H9 (cell line): ENCODE data around the gene WDR7. TPM values are rescaled to one million over a fixed set of nuclear protein-coding genes. Genes with fewer than 3 reads are reported as not detected.

ENCODE experiments used
- DNase-seq: peaks from one replicate; pipeline ENCODE4 v3.0.0-alpha.2; 2017
- H2AFZ ChIP-seq: one replicate; pipeline ENCODE4 v1.6.1; 2013; ENCODE audit warnings: mild to moderate bottlenecking, low read length, control low read depth, moderate library complexity
- H2AK5ac ChIP-seq: 2 replicates; pipeline ENCODE4 v1.6.1; 2013; ENCODE audit warnings: low read length, control low read depth, mixed read lengths; ENCODE audit not compliant: insufficient read length
- H2BK120ac ChIP-seq: one replicate; pipeline ENCODE4 v1.6.1; 2013; ENCODE audit warnings: low read depth, mild to moderate bottlenecking, low read length, control low read depth, inconsistent platforms; ENCODE audit not compliant: poor library complexity, severe bottlenecking
- H2BK12ac ChIP-seq: 2 replicates; pipeline ENCODE4 v1.6.1; 2013; ENCODE audit warnings: low read length, control low read depth, mixed read lengths, low read depth; ENCODE audit not compliant: insufficient read length
- H2BK15ac ChIP-seq: 2 replicates; pipeline ENCODE4 v1.6.1; 2013; ENCODE audit warnings: low read depth, low read length, control low read depth
- H2BK20ac ChIP-seq: one replicate; pipeline ENCODE4 v1.6.1; 2013; ENCODE audit warnings: low read depth, mild to moderate bottlenecking, low read length, control low read depth, inconsistent platforms; ENCODE audit not compliant: poor library complexity, severe bottlenecking
- H2BK5ac ChIP-seq: 2 replicates; pipeline ENCODE4 v1.6.1; 2013; ENCODE audit warnings: low read length, control low read depth, mixed read lengths; ENCODE audit not compliant: insufficient read length
- H3K14ac ChIP-seq: 2 replicates; pipeline ENCODE4 v1.6.1; 2013; ENCODE audit warnings: low read length, control low read depth; ENCODE audit not compliant: insufficient read depth
- H3K18ac ChIP-seq: 2 replicates; pipeline ENCODE4 v1.6.1; 2013; ENCODE audit warnings: low read depth, mild to moderate bottlenecking, mixed read lengths, low read length, control low read depth; ENCODE audit not compliant: insufficient read length
- H3K23ac ChIP-seq: 2 replicates; pipeline ENCODE4 v1.6.1; 2013; ENCODE audit warnings: low read length, control low read depth, mixed read lengths, low read depth; ENCODE audit not compliant: insufficient read length
- H3K23me2 ChIP-seq: 2 replicates; pipeline ENCODE4 v1.6.1; 2013; ENCODE audit warnings: low read depth, mild to moderate bottlenecking, mixed read lengths, low read length, control low read depth; ENCODE audit not compliant: insufficient read length, poor library complexity, severe bottlenecking
- H3K27ac ChIP-seq: 2 replicates; pipeline ENCODE4 v1.5.1; 2013; ENCODE audit warnings: low read length, control low read depth, mixed read lengths, low read depth; ENCODE audit not compliant: insufficient read length
- H3K27me3 ChIP-seq: 2 replicates; pipeline ENCODE4 v1.6.1; 2013; ENCODE audit warnings: low read length, control low read depth, inconsistent platforms; ENCODE audit not compliant: insufficient read depth
- H3K4ac ChIP-seq: 2 replicates; pipeline ENCODE4 v1.6.1; 2013; ENCODE audit warnings: low read depth, mild to moderate bottlenecking, control low read depth, inconsistent platforms, low read length, moderate library complexity
- H3K4me1 ChIP-seq: 2 replicates; pipeline ENCODE4 v1.6.1; 2013; ENCODE audit warnings: low read length, control low read depth, inconsistent platforms; ENCODE audit not compliant: insufficient read depth
- H3K4me2 ChIP-seq: 2 replicates; pipeline ENCODE4 v1.6.1; 2013; ENCODE audit warnings: low read length, control low read depth, mixed read lengths; ENCODE audit not compliant: insufficient read length, insufficient read depth
- H3K56ac ChIP-seq: 2 replicates; pipeline ENCODE4 v1.6.1; 2013; ENCODE audit warnings: low read depth, mild to moderate bottlenecking, mixed read lengths, low read length, control low read depth; ENCODE audit not compliant: insufficient read length
- H3K79me1 ChIP-seq: 2 replicates; pipeline ENCODE4 v1.6.1; 2013; ENCODE audit warnings: low read depth, mild to moderate bottlenecking, moderate library complexity, low read length, control low read depth, inconsistent platforms; ENCODE audit not compliant: insufficient read depth, poor library complexity, severe bottlenecking
- H3K79me2 ChIP-seq: 2 replicates; pipeline ENCODE4 v1.6.1; 2013; ENCODE audit warnings: low read length, control low read depth, inconsistent platforms; ENCODE audit not compliant: insufficient read depth
- H3K9ac ChIP-seq: 2 replicates; pipeline ENCODE4 v1.6.1; 2013; ENCODE audit warnings: low read length, control low read depth, mixed read lengths; ENCODE audit not compliant: insufficient read length; ENCODE audit errors: extremely low read depth
- H3K9me3 ChIP-seq: one replicate; pipeline ENCODE4 v1.6.1; 2013; ENCODE audit warnings: low read depth, low read length, inconsistent platforms; ENCODE audit not compliant: control insufficient read depth
- H3T11ph ChIP-seq: one replicate; pipeline ENCODE4 v1.6.1; 2013; ENCODE audit warnings: mild to moderate bottlenecking, low read length, control low read depth, inconsistent platforms
- H4K20me1 ChIP-seq: one replicate; pipeline ENCODE4 v1.6.1; 2013; ENCODE audit not compliant: control insufficient read depth, insufficient read length, insufficient read depth
- H4K5ac ChIP-seq: 2 replicates; pipeline ENCODE4 v1.6.1; 2013; ENCODE audit warnings: low read depth, mild to moderate bottlenecking, mixed read lengths, low read length, control low read depth; ENCODE audit not compliant: insufficient read length
- H4K8ac ChIP-seq: replicated peaks from 2 replicates; pipeline ENCODE4 v1.6.1; 2013; ENCODE audit warnings: low read length, control low read depth, mixed read lengths, low read depth; ENCODE audit not compliant: insufficient read length
- H4K91ac ChIP-seq: 2 replicates; pipeline ENCODE4 v1.6.1; 2013; ENCODE audit warnings: low read depth, mild to moderate bottlenecking, moderate library complexity, mixed read lengths, low read length, control low read depth; ENCODE audit not compliant: insufficient read length
- H3K27ac Mint-ChIP-seq, 3 experiments: 2 replicates in 2 of 3; 3 replicates in 1 of 3; pipeline ENCODE4 v1.8.0; 2020 to 2021; ENCODE audit warnings: mixed read lengths in 3 of 3, mild to moderate bottlenecking in 1 of 3, moderate library complexity in 1 of 3
- H3K27me3 Mint-ChIP-seq: 2 replicates; pipeline ENCODE4 v1.8.0; 2021; ENCODE audit warnings: low read depth, mild to moderate bottlenecking, moderate library complexity, mixed read lengths
- H3K36me3 Mint-ChIP-seq, 3 experiments: 2 replicates in 2 of 3; 3 replicates in 1 of 3; pipeline ENCODE4 v1.8.0; 2020 to 2021; ENCODE audit warnings: low read depth in 3 of 3, mixed read lengths in 3 of 3; ENCODE audit not compliant: insufficient read depth in 1 of 3
- H3K4me1 Mint-ChIP-seq, 2 experiments: 2 replicates each; pipeline ENCODE4 v1.8.0; 2020; ENCODE audit warnings: mixed read lengths in 2 of 2
- H3K4me3 Mint-ChIP-seq, 2 experiments: 2 replicates in 1 of 2; 3 replicates in 1 of 2; pipeline ENCODE4 v1.8.0; 2020 to 2021; ENCODE audit warnings: mild to moderate bottlenecking in 2 of 2, mixed read lengths in 2 of 2, moderate library complexity in 1 of 2
- H3K9me3 Mint-ChIP-seq, 2 experiments: 2 replicates in 1 of 2; 3 replicates in 1 of 2; pipeline ENCODE4 v1.8.0; 2020; ENCODE audit warnings: mild to moderate bottlenecking in 2 of 2, mixed read lengths in 2 of 2, moderate library complexity in 1 of 2
- CTCF ChIP-seq: fragments of 200-600 bp; sonication (generic); conservative IDR thresholded peaks from 3 replicates; pipeline ENCODE4 v1.8.0; 2021; ENCODE audit warnings: antibody characterized with exemption, mild to moderate bottlenecking
- WGBS: extraction: QIAGEN DNeasy Blood & Tissue Kit; methylation state at CpG from one replicate; pipeline ENCODE4 v1.1.7; 2013; ENCODE audit warnings: missing lambda C conversion rate, low lambda C conversion rate, mixed read lengths; ENCODE audit not compliant: insufficient read length; ENCODE audit errors: extremely low coverage; 5-methylcytosine and 5-hydroxymethylcytosine counted together
- total RNA-seq: library from RNA; stranded (reverse); gene quantifications from 2 replicates; pipeline ENCODE4 v1.2.1, GENCODE V29; 2021

The WDR7 gene
- total RNA-seq, 1 experiment from 2014 or later, result 14.8 TPM

- Histone ChIP-seq H4K91ac (no peak overlapping the region), H3K9ac (no peak overlapping the region), H2BK5ac (no peak overlapping the region), H2BK20ac (no peak overlapping the region), H2BK12ac (no peak overlapping the region), H3K18ac (no peak overlapping the region), H4K8ac (no peak overlapping the region), H3K27ac (no peak overlapping the region), H3K14ac (no peak overlapping the region), H3K27me3 (no peaks in the 10 kb centered on the region), H2AK5ac (no peak overlapping the region), H3K79me1 (peaks cover 2% of the 10 kb centered on the region), H2BK15ac (no peak overlapping the region), H3K4ac (no peak overlapping the region), H3K9me3 (no peaks in the 10 kb centered on the region), H4K5ac (no peak overlapping the region), H3T11ph (no peak overlapping the region), H3K23me2 (no peaks in the 10 kb centered on the region), H2BK120ac (no peak overlapping the region), H3K23ac (no peak overlapping the region), H3K4me2 (no peak overlapping the region), H3K4me1 (no peaks in the 10 kb centered on the region), H3K79me2 (no peaks in the 10 kb centered on the region), H4K20me1 (no peaks in the 10 kb centered on the region), H2AFZ (no peak overlapping the region), H3K56ac (no peak overlapping the region)
- Mint-ChIP-seq H3K36me3 (no peaks in the 10 kb centered on the region), H3K27me3 (no peaks in the 10 kb centered on the region), H3K4me1 (peaks cover 8 to 10% of the 10 kb centered on the region in 2 experiments), H3K4me3 (no peak overlapping the region), H3K9me3 (no peaks in the 10 kb centered on the region), H3K27ac (no peak overlapping the region)
- TF ChIP-seq CTCF, result no peak
- WGBS, result no CpG with 5 or more reads among the region's 2 CpGs
- no peak for DNase-seq
These were observed 11.7 kb downstream of the WDR7 start for GRCh38 chr18:56662902-56663301.
